Astrocyte (in vitro differentiated cells and primary cell): Measurements from ENCODE around the gene UBE2D1. TPM values are rescaled to one million over a fixed set of nuclear protein-coding genes. Genes with fewer than 3 reads are reported as not detected.
A peak's percentile ranks its signal among the peaks of the same experiment; 100 is the strongest.

Experiments
- DNase-seq: peaks from one replicate; pipeline ENCODE4 v3.0.0-alpha.2; 2010; ENCODE audit warnings: low read depth
- FAIRE-seq: peaks from 2 replicates; lab custom pipeline; 2011; peaks lifted over from hg19 to GRCh38; lab: Jason Lieb, UNC
- H2AFZ ChIP-seq: 2 replicates; pipeline ENCODE4 v1.6.0; 2012; ENCODE audit warnings: low read depth, low read length, inconsistent platforms
- H3K27ac ChIP-seq: 2 replicates; pipeline ENCODE4 v1.5.1; 2011; ENCODE audit warnings: low read depth, low read length, inconsistent platforms
- H3K27me3 ChIP-seq: 2 replicates; pipeline ENCODE4 v1.6.0; 2011; ENCODE audit warnings: low read length, inconsistent platforms; ENCODE audit not compliant: insufficient read depth
- H3K36me3 ChIP-seq: 2 replicates; pipeline ENCODE4 v1.5.1; 2011; ENCODE audit warnings: low read length, inconsistent platforms; ENCODE audit not compliant: insufficient read depth
- H3K4me1 ChIP-seq: 2 replicates; pipeline ENCODE4 v1.5.1; 2011; ENCODE audit warnings: low read length, inconsistent platforms; ENCODE audit not compliant: insufficient read depth
- H3K4me2 ChIP-seq: 2 replicates; pipeline ENCODE4 v1.6.0; 2012; ENCODE audit warnings: low read length, inconsistent platforms
- H3K4me3 ChIP-seq: 2 replicates; pipeline ENCODE4 v1.5.1; 2011; ENCODE audit warnings: low read depth, mild to moderate bottlenecking, low read length, inconsistent platforms; ENCODE audit not compliant: insufficient read depth
- H3K79me2 ChIP-seq: 2 replicates; pipeline ENCODE4 v1.6.0; 2012; ENCODE audit warnings: mild to moderate bottlenecking, low read length, inconsistent platforms; ENCODE audit not compliant: insufficient read depth
- H3K9ac ChIP-seq: 2 replicates; pipeline ENCODE4 v1.6.0; 2012; ENCODE audit warnings: mild to moderate bottlenecking, low read length, inconsistent platforms
- H3K9me3 ChIP-seq: 2 replicates; pipeline ENCODE4 v1.5.1; 2012; ENCODE audit warnings: low read depth, mild to moderate bottlenecking, low read length, inconsistent platforms; ENCODE audit not compliant: insufficient read depth
- H4K20me1 ChIP-seq: 2 replicates; pipeline ENCODE4 v1.6.0; 2012; ENCODE audit warnings: low read length, inconsistent platforms; ENCODE audit not compliant: insufficient read depth
- H3K27ac Mint-ChIP-seq: one replicate; pipeline ENCODE4 v1.8.0; 2021; ENCODE audit warnings: mild to moderate bottlenecking, mixed read lengths; ENCODE audit not compliant: unreplicated experiment
- H3K27me3 Mint-ChIP-seq: one replicate; pipeline ENCODE4 v1.8.0; 2021; ENCODE audit warnings: low read depth, mixed read lengths; ENCODE audit not compliant: unreplicated experiment
- H3K36me3 Mint-ChIP-seq: one replicate; pipeline ENCODE4 v1.8.0; 2021; ENCODE audit warnings: low read depth, mixed read lengths; ENCODE audit not compliant: unreplicated experiment
- H3K4me1 Mint-ChIP-seq: one replicate; pipeline ENCODE4 v1.8.0; 2021; ENCODE audit warnings: low read depth, mixed read lengths; ENCODE audit not compliant: unreplicated experiment
- H3K4me3 Mint-ChIP-seq: one replicate; pipeline ENCODE4 v1.8.0; 2021; ENCODE audit warnings: mild to moderate bottlenecking, moderate library complexity, mixed read lengths; ENCODE audit not compliant: unreplicated experiment
- H3K9me3 Mint-ChIP-seq: one replicate; pipeline ENCODE4 v1.8.0; 2021; ENCODE audit warnings: mild to moderate bottlenecking, mixed read lengths; ENCODE audit not compliant: unreplicated experiment
- CTCF ChIP-seq: IDR thresholded peaks from 2 replicates; pipeline ENCODE4 v1.5.1; 2011; ENCODE audit warnings: low read depth, mild to moderate bottlenecking, inconsistent platforms, low read length, moderate library complexity; ENCODE audit not compliant: insufficient read depth
- EZH2 ChIP-seq: IDR thresholded peaks from 2 replicates; pipeline ENCODE4 v1.6.1; 2012; ENCODE audit warnings: mild to moderate bottlenecking, low read length, inconsistent platforms; ENCODE audit not compliant: insufficient read depth
- total RNA-seq: library from RNA; stranded (reverse); gene quantifications from 2 replicates; pipeline ENCODE4 v1.2.1, GENCODE V29; 2021

The UBE2D1 gene
- total RNA-seq, 1 donor from 2014 or later = 22.1 TPM

GRCh38 chr10:58322835-58323209, 12.0 kb upstream of the UBE2D1 start:
- Mint-ChIP-seq H3K4me3 (no peak overlapping the region), H3K27ac (no peak overlapping the region), H3K36me3 (no peaks in the 10 kb centered on the region), H3K4me1 (peaks cover 5% of the 10 kb centered on the region), H3K27me3 (peaks cover 2% of the 10 kb centered on the region), H3K9me3 (no peaks in the 10 kb centered on the region)
- Histone ChIP-seq H3K4me1 (no peaks in the 10 kb centered on the region), H2AFZ (no peak overlapping the region), H3K4me2 (no peak overlapping the region), H4K20me1 (no peaks in the 10 kb centered on the region), H3K9me3 (no peaks in the 10 kb centered on the region), H3K27ac (no peak overlapping the region), H3K4me3 (no peak overlapping the region), H3K9ac (no peak overlapping the region), H3K79me2 (no peaks in the 10 kb centered on the region), H3K27me3 (no peaks in the 10 kb centered on the region), H3K36me3 (no peaks in the 10 kb centered on the region)
- FAIRE-seq = no peak
- TF ChIP-seq CTCF (no peak), EZH2 (no peak)
- DNase-seq = no peak

- H3K27me3 ChIP-seq = no peaks in the 10 kb centered on the region
Observed at GRCh38 chr10:58326967-58327381, 7.8 kb upstream of the UBE2D1 start.

More at GRCh38 chr10:58326967-58327381, 7.8 kb upstream of the UBE2D1 start:
- H4K20me1 ChIP-seq = no peaks in the 10 kb centered on the region
- H3K4me1 Mint-ChIP-seq = peaks cover 5% of the 10 kb centered on the region
- H2AFZ ChIP-seq = peak overlapping the region; percentile 62
- no peaks in the 10 kb centered on the region for H3K9me3 ChIP-seq
- H3K9me3 Mint-ChIP-seq = peaks cover 5% of the 10 kb centered on the region
- H3K36me3 Mint-ChIP-seq = no peaks in the 10 kb centered on the region
- TF ChIP-seq EZH2 (no peak), CTCF (no peak)
- peak; percentile 39 for DNase-seq
- H3K4me1 ChIP-seq = no peaks in the 10 kb centered on the region
- no peaks in the 10 kb centered on the region for H3K27me3 Mint-ChIP-seq
- no peak overlapping the region for H3K27ac Mint-ChIP-seq
- no peaks in the 10 kb centered on the region for H3K36me3 ChIP-seq
- H3K4me3 ChIP-seq = no peak overlapping the region
- H3K4me2 ChIP-seq = peak overlapping the region; percentile 75
- H3K27ac ChIP-seq = no peak overlapping the region
- FAIRE-seq = no peak
- H3K9ac ChIP-seq = peak overlapping the region; percentile 6
- no peaks in the 10 kb centered on the region for H3K79me2 ChIP-seq
- no peak overlapping the region for H3K4me3 Mint-ChIP-seq
